PFSK-1 (cell line): ENCODE data around the gene MMEL1.

Experiments used
- FOXP2 ChIP-seq: optimal IDR thresholded peaks from 2 replicates; pipeline ENCODE3; 2011; ENCODE audit warnings: borderline replicate concordance, control low read depth, inconsistent platforms; ENCODE audit not compliant: insufficient read depth; ENCODE audit errors: extremely low read length, extremely low read depth
- POLR2AphosphoS5 ChIP-seq: IDR thresholded peaks from 2 replicates; pipeline ENCODE4 v1.6.1; 2012; ENCODE audit warnings: low read depth, mild to moderate bottlenecking, control low read depth, low read length, moderate library complexity
- TF ChIP-seq, protein P1 (sequence below), 2 experiments: IDR thresholded peaks; 2 replicates each; pipeline versions ENCODE4 v1.6.1 to v1.8.0; 2011 to 2012; ENCODE audit warnings: low read depth in 2 of 2, low read length in 2 of 2, control low read depth in 1 of 2, inconsistent platforms in 1 of 2, mild to moderate bottlenecking in 1 of 2, moderate library complexity in 1 of 2; ENCODE audit not compliant: insufficient read depth in 1 of 2

DNA sequence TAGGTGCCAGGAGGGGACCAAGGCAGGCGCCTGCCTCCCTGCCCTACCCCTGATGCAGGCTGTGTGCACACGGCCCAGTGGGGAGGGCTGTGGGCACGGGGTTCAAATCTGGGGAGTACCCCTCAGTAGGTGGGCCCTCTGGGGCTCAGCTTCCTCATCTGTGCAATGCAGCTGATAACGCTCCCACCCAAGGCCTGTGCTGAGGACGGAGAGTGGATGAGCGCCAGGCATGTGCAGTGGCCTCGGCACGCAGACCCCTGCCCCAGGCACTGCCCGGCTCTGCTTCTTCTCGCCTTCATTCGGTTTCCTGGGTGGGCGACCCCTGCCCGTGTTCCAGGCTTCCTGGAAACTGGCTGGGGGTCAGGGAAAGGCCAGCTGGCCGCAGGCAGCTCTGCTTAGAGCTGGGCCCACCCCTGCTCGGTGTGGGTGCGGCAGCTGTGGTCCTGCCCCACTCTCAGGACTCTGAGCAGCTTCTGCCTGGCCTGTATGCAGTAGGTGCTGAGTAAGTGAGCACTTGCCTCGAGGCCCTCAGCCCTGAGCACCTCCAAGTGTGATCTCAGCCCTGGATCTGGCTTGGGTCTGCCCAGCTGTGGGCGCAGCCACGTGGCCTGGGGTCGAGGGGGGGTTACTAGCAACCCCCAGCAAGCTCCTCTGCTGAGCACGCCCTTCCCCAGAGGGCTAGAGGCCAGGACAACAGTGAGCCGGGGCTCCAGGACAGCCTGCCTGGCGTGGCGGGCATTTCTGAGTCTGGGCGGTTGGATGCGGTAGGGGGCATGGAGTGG lies 88.5 kb downstream of the MMEL1 start:
- TF ChIP-seq POLR2AphosphoS5 (no peak), FOXP2 (no peak)
- TF ChIP-seq, protein P1, sequence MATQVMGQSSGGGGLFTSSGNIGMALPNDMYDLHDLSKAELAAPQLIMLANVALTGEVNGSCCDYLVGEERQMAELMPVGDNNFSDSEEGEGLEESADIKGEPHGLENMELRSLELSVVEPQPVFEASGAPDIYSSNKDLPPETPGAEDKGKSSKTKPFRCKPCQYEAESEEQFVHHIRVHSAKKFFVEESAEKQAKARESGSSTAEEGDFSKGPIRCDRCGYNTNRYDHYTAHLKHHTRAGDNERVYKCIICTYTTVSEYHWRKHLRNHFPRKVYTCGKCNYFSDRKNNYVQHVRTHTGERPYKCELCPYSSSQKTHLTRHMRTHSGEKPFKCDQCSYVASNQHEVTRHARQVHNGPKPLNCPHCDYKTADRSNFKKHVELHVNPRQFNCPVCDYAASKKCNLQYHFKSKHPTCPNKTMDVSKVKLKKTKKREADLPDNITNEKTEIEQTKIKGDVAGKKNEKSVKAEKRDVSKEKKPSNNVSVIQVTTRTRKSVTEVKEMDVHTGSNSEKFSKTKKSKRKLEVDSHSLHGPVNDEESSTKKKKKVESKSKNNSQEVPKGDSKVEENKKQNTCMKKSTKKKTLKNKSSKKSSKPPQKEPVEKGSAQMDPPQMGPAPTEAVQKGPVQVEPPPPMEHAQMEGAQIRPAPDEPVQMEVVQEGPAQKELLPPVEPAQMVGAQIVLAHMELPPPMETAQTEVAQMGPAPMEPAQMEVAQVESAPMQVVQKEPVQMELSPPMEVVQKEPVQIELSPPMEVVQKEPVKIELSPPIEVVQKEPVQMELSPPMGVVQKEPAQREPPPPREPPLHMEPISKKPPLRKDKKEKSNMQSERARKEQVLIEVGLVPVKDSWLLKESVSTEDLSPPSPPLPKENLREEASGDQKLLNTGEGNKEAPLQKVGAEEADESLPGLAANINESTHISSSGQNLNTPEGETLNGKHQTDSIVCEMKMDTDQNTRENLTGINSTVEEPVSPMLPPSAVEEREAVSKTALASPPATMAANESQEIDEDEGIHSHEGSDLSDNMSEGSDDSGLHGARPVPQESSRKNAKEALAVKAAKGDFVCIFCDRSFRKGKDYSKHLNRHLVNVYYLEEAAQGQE (IDR thresholded peaks at IDR 0.05; ENCODE audit: insufficient read depth in 1 of 2, low read depth in 2 of 2, low read length in 2 of 2): no peak
